GM19328 (cell line): Measurements from ENCODE around the gene PRAMEF2.
"Not testable (repeated sequence)": the region's sequence is repeated elsewhere in the genome, so short reads cannot be mapped to it uniquely, and the experiment has no call there.

Source experiments
- ATAC-seq: cut with Tn5 transposase; IDR thresholded peaks from one replicate; pipeline ENCODE4 v1.9.1; 2021; ENCODE audit warnings: mild to moderate bottlenecking, moderate library complexity; ENCODE audit not compliant: unreplicated experiment

The PRAMEF2 gene

GRCh38 chr1:12856786-12857185, at the start of gene PRAMEF2:
TSS of gene PRAMEF2 (plus strand) at chr1:12857086. CDS start at chr1:12859010, 1,924 bp downstream.
- ATAC-seq = not testable (repeated sequence)

DNA sequence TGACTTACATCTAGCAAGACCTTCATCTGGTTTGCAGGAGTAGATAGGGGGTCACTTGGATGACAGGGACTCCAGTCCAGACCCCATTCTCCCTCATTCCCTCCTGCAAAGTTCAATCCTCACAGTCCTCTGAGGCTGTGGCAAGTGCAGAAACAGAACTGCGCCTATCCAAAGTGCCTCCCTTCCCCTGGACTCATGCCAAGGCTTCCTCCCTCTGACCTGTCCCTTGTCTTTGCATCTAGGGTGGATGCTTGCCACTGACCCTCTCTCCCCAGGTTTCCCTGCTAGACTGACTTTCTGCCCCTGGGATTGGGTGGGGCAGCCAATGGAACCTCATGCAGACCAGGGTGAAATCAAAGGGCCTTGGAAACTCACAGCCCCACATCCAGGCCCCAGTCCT, 47.0 kb upstream of the PRAMEF2 start:
- no peak for ATAC-seq

DNA sequence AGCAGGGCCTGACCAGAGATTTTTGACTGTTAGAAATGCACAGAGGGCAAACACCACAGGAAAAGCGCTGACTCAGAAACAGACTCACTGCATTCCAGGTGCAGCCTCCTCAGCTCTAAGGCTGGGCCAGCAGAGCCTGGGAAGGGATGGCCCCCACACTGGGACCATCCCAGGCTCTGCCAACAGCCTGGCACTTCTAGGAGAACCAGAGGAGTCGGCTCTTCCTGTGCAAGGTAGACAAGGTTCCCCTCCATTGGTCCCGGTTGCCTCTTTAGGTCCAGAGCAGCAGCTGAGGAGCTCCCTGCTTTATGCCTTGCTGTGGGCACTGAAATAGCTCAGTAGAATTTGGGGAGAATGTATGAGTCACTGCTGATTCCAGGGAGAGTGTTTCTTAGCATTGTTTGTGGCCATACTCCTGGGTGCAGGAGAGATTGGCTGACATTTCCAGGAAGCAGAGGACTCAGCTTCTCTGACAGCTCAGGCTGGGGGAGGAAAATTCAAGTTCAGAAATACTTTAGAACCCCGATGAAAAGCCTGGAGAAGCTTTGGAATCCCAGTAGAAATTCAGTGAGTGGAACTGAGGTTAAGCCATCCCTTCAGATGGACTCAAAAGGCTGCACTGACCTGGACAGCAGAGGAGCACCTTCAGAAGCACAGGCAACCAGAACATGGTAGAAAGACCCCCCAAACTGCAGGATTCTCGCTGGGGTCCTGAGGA, 46.0 kb upstream of the PRAMEF2 start:
- no peak for ATAC-seq

DNA sequence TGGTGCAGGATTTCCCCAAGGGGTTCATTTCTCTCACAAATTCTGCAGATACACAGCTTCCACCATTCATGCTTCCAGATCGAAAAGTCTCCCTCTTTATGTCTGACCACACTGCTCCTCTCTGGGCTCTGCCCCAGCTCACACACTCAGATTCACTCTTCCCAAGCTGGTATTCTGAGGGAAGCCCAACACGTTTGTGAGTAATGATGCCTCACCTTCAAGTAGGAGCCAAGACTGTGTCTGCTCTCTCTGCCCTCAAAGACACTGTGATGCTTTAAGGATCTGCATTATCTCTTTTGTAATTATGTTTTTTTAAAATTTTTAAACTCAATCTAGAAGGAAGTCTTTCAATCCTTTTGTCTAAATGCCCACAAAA, 45.5 kb upstream of the PRAMEF2 start:
- no peak for ATAC-seq

GRCh38 chr1:12819061-12819460, 37.8 kb upstream of the PRAMEF2 start:
- ATAC-seq = not testable (repeated sequence)

- ATAC-seq = not testable (repeated sequence)
Measured at GRCh38 chr1:12831310-12831709, 25.6 kb upstream of the PRAMEF2 start, which contains the start of gene PRAMEF11. TSS of gene PRAMEF11 (minus strand) at chr1:12831410. CDS start at chr1:12828789, 2,621 bp downstream.

- ATAC-seq = not testable (repeated sequence)
Measured at GRCh38 chr1:12833251-12833650, 23.6 kb upstream of the PRAMEF2 start.

DNA sequence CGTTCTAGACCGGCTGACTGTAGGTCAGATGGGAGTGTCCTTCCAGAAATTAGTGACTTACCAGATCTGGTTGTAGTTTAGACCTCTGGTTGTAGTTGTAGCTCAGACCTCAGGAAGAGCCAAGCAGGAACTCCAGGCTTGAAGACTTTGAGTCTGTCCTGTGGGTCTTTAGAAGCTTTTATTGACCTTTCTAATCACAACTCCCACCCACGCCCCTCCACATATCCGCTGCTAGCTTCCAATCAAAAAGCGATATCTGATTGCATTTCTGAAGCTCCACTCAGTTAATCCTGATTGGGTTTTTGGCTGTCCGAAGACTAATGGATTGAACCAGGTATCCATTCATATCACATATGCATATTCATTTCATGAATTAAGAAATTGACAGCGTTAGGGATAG, 8.3 kb upstream of the PRAMEF2 start, which contains the start of gene HNRNPCL1:
Gene HNRNPCL1, minus strand, starts transcription at position 101 of the 400 bp plus-strand sequence. CDS start 431 bp downstream, outside the sequence.
- not testable (repeated sequence) for ATAC-seq

GRCh38 chr1:12851779-12852178, 5.1 kb upstream of the PRAMEF2 start:
- no peak for ATAC-seq

DNA sequence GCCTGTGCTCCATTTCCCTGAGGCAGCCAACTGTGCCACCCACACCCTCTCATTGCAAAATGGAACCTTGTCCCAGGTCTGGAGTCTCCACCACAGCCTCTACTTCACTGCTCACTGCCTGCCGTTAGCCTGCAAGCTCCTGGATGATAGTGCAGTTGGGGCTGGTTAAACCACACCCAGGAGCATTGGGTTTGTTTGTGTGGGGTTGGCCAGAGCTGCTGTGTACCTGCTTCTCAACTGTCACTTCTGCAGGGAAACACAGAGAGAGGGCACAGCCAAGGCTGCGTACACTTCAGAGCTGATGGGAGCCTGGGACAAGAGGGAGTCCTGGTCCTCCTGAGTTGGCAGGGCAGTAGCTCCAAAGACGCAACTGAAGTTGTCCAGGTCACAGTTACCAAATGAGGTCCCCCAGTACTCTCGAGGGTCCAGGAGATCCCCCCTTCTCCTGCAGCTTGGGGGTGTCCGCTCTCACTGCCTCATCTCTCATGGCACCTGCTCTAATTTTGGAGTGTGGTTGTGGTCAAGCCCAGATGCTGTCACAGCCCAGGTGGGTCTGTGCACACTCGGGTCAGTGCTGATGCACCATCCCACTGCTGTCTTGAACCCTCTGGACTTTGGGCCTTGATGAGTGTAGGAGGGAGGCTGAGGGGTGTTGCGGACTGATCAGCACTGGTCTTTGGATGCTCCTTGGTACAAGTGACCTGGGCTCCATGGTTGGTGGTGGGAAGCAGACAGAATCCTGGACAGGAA, 6.4 kb downstream of the PRAMEF2 start:
- ATAC-seq = not testable (repeated sequence)

GRCh38 chr1:12878453-12878852, 21.6 kb downstream of the PRAMEF2 start:
- ATAC-seq = not testable (repeated sequence)

DNA sequence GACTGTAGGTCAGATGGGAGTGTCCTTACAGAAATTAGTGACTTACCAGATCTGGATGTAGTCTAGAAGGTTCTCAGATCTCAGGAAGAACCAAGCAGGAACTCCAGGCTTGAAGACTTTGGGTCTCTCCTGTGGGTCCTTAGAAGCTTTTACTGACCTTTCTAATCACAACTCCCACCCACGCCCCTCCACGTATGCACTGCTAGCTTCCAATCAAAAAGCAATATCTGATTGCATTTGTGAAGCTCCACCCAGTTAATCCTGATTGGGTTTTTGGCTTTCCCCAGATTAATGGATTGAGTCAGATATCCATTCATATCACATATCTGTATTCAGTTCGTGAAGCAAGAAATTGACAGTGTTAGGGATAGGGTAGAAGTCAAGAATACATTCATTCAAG, 29.2 kb downstream of the PRAMEF2 start, which contains the start of gene PRAMEF4:
Gene PRAMEF4, minus strand, starts transcription at position 101 of the 400 bp plus-strand sequence. CDS start 2,807 bp downstream, outside the sequence.
- not testable (repeated sequence) for ATAC-seq

DNA sequence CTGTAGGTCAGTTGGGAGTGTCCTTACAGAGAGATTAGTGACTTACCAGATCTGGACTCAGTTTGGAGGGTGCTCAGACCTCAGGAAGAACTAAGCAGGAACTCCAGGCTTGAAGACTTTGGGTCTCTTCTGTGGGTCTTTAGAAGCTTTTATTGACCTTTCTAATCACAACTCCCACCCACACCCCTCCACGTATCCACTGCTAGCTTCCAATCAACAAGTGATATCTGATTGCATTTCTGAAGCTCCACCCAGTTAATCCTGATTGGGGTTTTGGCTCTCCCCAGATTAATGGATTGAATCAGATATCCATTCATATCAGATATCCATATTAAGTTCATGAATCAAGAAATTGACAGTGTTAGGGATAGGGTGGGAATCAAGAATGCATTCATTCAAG, 41.3 kb downstream of the PRAMEF2 start, which contains the start of gene PRAMEF10:
Gene PRAMEF10, minus strand, starts transcription at position 101 of the 400 bp plus-strand sequence. CDS start 2,423 bp downstream, outside the sequence.
- ATAC-seq = not testable (repeated sequence)

- ATAC-seq = not testable (repeated sequence)
Measured at GRCh38 chr1:12899186-12899585, 42.3 kb downstream of the PRAMEF2 start.

DNA sequence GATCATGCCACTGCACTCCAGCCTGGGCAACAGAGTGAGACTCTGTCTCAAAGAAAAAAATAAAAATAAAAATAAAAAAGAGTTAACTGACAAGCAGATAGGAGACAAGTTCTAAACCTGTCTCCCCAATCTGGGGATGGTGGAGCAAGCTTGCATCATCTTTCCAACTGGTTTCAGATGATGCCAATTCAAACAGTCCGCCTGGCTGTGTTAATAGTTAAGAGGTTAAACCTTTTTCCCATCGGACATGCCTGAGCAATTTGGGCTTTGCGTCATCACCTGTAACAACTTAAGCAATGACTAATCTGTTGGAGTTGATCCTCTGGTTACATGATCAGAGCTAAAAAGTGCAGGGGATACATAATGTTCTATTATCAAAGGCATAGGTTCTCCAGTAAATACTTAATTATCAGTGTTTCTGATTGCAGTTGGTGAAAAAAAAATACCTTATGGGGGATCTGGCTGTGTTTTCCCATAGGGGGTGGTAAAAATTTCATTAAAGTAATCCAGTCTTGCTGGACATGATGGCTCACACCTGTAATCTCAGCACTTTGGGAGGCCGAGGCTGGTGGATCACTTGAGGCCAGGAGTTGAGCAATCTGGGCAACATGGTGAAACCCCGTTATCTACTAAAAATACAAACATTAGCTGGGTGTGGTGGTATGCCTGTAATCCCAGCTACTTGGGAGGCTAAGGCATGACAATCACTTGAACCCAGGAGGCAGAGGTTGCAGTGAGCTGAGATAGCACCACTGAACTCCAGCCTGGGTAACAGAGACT, 47.1 kb downstream of the PRAMEF2 start:
- ATAC-seq = not testable (repeated sequence)
